ENCODE data around the gene SYT8. TPM values are rescaled to one million over a fixed set of nuclear protein-coding genes. Genes with fewer than 3 reads are reported as not detected.

Gene SYT8
- total and polyA plus RNA-seq, 5 experiments from 2014 or later: not detected

DNA sequence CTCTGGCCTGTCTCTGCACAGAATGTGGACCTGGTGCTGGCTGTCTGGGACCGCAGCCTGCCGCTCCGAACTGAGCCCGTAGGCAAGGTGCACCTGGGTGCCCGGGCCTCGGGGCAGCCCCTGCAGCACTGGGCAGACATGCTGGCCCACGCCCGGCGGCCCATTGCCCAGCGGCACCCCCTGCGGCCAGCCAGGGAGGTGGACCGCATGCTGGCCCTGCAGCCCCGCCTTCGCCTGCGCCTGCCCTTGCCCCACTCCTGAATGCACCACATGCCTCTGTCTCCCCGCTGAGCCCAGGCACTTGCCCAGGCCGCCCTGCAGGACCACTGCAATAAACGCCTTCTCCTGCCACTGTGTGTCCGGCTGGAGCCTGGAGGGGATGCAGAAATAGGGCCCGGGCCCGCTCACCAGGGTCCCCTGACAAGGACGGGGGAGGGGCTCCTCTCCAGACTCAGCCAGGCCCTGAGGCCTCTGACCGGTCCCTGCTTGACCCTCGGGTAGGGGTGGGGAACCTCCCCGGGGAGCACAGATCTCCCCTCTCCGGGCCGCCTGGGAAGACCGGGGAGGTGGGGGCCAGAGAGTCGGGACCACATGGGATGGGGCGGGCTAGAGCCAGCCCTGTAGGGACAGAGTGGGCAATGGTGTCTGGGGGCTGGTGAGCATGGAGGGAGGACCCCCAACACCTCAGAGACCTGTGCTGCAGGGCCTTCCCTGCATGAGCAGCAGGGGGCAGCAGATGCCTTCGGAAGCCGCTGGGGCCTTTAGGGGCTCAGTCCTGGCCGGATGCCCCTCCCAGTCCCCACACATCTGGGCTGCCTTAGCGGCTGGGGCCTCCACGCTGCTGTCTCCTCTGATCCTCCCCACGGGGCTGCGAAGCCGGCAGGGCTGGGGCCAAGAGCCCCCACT lies 2.6 kb downstream of the SYT8 start:
- H3K9me3 Mint-ChIP-seq: no peaks in the 10 kb centered on the region
- H3K4me1 Mint-ChIP-seq: peaks cover 2 to 13% (median 8%) of the 10 kb centered on the region in 4 donors
- H3K36me3 Mint-ChIP-seq: no peaks in the 10 kb centered on the region
- peaks cover 0 to 3% (median 0%) of the 10 kb centered on the region in 5 donors for H3K27me3 Mint-ChIP-seq
- peak overlapping the region in 1 of 10 donors; percentile 34 for H3K4me3 Mint-ChIP-seq
- ATAC-seq (peak; percentile 95 to 98), DNase-seq (peak; percentile 76 to 95 (median 86))
- POLR2A ChIA-PET: interaction anchor here (1.0 to 1.5 kb wide), 4 partner anchors 13 to 45 kb away, joined by 3 to 9 read pairs (median 4); no protein-coding TSS in a partner anchor
- H3K27ac Mint-ChIP-seq: peak overlapping the region in 2 of 10 donors; percentile 43 to 57

DNA sequence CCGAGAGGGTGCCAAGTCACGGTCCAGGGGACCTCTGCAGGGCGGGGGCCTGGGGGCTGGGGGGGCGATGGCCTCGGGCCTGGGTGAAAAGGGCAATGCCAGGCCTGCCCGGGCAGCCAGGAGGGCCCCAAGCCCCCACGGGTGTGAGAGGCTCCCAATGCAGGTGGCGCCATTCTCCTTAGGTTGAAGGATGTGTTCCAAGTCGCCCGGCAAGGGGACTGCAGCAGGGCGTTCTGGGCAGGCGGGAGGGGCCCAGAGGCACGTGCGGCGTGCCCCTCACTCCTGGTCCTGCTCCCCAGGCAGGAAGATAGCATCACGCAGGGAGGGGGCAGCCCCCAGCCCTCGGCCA lies 3.3 kb downstream of the SYT8 start:
- Mint-ChIP-seq H3K4me1 (peaks cover 4 to 14% (median 10%) of the 10 kb centered on the region in 4 donors), H3K9me3 (no peaks in the 10 kb centered on the region), H3K27me3 (no peaks in the 10 kb centered on the region), H3K36me3 (no peaks in the 10 kb centered on the region), H3K4me3 (peak overlapping the region in 1 of 10 donors; percentile 34), H3K27ac (peak overlapping the region in 1 of 10 donors; percentile 57)
- POLR2A ChIA-PET: interaction anchor here (1.0 to 2.0 kb wide), 5 partner anchors 13 to 110 kb away, joined by 3 to 8 read pairs (median 5); partner anchors contain the start of gene LSP1
- ATAC-seq: peak in 1 of 2 donors; percentile 43
- no peak for DNase-seq

DNA sequence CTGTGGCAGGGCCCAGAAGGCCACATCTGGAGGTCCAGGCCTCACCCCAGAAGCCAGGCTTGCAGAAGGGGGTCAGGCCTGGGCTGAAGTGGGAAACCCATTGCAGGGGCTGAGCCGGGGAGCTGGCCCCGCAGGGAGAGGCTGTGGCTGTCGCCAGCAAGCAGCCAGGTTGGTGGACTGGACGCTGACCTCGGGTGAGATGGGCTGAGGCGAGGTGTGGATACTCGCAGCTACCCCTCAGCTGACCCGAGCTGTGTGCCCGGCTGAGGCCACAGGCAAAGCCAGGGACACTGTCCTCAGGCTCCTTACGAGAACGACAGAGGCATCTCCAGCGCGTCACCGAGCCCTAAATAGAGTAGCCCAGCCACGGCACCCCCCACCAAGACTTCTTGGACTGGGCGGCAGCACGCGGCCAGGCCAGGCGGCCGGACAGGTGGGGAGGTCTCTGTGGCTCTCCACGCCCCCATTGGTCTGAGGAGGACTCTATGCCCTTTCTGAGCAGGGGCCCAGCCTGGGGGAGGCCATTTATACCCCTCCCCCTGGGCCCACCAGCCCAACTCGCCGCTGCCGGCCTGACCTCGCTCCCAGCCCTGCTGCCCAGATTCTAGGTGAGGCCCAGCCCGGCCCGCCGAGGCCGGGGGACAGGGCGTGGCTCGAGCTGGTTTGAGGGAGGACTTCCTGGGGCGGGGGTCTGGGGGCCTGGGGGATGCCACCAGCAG lies 3.8 kb downstream of the SYT8 start, which contains the start of gene TNNI2:
Gene TNNI2 (plus strand): TSS at position 556 of the 719 bp plus-strand sequence. CDS start 716 bp downstream, outside the sequence.
- POLR2A ChIA-PET: interaction anchor here (0.8 to 2.0 kb wide), 6 partner anchors 13 to 109 kb away, joined by 3 to 8 read pairs (median 4); partner anchors contain the start of gene LSP1
- peaks cover 9 to 20% (median 16%) of the 10 kb centered on the region in 4 donors for H3K4me1 Mint-ChIP-seq

DNA sequence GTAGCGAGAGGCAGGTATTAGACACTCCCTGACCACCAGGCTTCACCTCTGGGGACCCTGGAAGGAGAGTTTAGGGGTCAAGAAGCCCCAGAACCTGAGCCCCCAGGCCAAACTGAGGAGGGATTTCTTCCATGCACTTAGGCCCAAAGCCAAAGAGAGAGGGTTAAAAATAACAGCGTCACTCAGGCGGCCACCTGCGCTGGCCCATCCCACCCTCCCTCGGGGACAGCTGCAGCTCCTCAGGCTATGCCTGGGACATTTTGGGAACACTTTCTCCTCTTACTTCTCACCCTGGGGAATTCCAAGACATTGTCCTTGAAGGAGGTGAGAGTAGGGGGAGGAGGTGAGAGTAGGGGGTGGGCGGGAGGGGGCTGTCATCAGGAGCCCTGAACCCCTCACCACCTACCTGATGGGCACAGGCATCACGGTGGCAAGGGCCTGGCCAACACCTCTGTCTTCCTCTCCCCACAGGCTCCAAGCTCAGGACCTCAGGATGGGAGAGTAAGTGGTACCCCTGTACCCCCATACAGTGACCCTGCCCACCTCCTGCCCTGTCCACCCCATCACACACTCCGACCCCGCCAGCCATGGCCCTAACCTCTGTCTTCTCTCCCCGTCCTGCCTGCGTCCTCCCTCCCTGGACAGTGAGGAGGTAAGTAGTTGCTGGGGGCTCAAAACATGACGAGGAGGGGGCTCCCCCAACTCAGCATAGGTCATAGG lies 4.6 kb downstream of the SYT8 start:
- DNase-seq: no peak
- ATAC-seq: no peak
- Mint-ChIP-seq H3K27ac (peak overlapping the region in 4 of 10 donors; percentile 23 to 87 (median 66)), H3K27me3 (no peaks in the 10 kb centered on the region), H3K4me3 (peak overlapping the region in 3 of 10 donors; percentile 7 to 47 (median 14)), H3K36me3 (no peaks in the 10 kb centered on the region), H3K9me3 (no peaks in the 10 kb centered on the region), H3K4me1 (peaks cover 17 to 28% (median 23%) of the 10 kb centered on the region in 4 donors)
- POLR2A ChIA-PET: interaction anchor here (0.6 to 2.0 kb wide), 8 partner anchors 12 to 108 kb away, joined by 3 to 8 read pairs (median 4); partner anchors contain the start of gene LSP1

More for the DNA sequence above, 3.8 kb downstream of the SYT8 start, which contains the start of gene TNNI2:
- H3K36me3 Mint-ChIP-seq: no peaks in the 10 kb centered on the region
- no peaks in the 10 kb centered on the region for H3K9me3 Mint-ChIP-seq
- no peak for ATAC-seq
- peak within 1 kb of the TSS in 4 of 10 donors; percentile 53 to 87 (median 68) for H3K27ac Mint-ChIP-seq
- no peaks in the 10 kb centered on the region for H3K27me3 Mint-ChIP-seq
- peak in 1 of 10 donors; percentile 5 for DNase-seq
- peak within 1 kb of the TSS in 3 of 10 donors; percentile 14 to 47 (median 34) for H3K4me3 Mint-ChIP-seq

DNA sequence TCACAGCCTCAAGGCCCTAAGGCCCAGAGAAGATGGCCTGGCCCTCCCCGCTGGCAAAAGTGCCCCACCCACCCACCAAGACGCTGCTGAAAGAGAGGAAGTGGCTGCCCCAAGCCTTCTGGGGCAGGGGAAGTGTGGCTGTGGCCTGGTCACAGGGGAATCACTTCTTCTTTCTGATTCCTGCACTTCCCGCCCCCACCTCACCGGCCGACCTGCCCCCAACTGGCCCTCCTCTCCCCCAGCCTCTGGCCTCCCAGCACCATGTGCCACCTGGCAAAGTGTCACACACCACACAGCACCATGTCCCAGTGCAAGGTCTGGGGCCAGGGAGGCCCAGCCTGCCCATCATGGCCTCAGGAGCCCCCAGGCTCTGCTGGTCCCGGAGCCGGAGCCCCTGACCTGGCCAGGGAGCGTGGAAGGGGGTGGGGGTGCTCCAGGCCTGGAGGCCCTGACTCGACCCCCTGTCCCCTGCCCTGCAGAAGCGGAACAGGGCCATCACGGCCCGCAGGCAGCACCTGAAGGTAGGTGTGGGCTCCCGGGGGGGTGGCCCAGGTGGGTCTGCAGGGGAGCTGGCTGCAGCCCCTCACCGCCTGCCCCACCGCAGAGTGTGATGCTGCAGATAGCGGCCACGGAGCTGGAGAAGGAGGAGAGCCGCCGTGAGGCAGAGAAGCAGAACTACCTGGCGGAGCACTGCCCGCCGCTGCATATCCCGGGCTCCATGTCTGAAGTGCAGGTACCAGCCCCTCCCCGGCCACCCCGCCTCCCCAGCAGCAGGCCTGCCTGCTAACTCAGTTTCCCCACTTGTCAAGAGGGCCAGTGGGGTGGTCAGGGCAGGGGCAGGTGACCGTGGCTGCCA lies 5.4 kb downstream of the SYT8 start:
- peak overlapping the region in 5 of 10 donors; percentile 23 to 87 (median 53) for H3K27ac Mint-ChIP-seq
- POLR2A ChIA-PET: interaction anchor here (0.8 to 3.5 kb wide), 6 partner anchors 9 to 51 kb away, joined by 3 to 14 read pairs (median 4); partner anchors contain the start of gene LSP1

DNA sequence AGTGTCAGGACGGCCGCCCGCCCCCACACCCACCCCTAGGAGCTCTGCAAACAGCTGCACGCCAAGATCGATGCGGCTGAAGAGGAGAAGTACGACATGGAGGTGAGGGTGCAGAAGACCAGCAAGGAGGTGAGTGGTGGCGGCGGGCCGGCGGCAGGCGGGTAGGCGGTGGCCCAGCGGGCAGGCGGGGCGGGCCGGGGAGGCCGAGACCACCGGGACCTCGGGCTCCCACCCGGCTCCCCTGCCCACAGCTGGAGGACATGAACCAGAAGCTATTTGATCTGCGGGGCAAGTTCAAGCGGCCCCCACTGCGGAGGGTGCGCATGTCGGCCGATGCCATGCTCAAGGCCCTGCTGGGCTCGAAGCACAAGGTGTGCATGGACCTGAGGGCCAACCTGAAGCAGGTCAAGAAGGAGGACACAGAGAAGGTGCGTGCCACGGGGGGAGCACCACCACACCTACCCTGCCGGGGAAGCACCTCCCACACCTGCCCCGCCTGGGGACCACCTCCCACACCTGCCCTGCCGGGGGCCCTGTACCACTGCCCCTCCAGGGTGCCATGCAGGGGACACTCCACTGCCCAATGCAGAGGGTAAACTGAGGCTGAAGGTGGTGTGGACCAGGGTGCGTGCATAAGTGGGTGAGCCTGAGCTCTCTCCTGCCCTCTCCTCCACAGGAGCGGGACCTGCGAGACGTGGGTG lies 6.1 kb downstream of the SYT8 start:
- DNase-seq (peak in 1 of 10 donors; percentile 3), ATAC-seq (no peak)
- Mint-ChIP-seq H3K36me3 (no peaks in the 10 kb centered on the region), H3K27ac (peak overlapping the region in 1 of 10 donors; percentile 46), H3K4me1 (peaks cover 31 to 43% (median 39%) of the 10 kb centered on the region in 4 donors), H3K4me3 (no peak overlapping the region), H3K27me3 (no peaks in the 10 kb centered on the region), H3K9me3 (no peaks in the 10 kb centered on the region)
- POLR2A ChIA-PET: interaction anchor here (0.8 to 3.5 kb wide), 4 partner anchors 8 to 42 kb away, joined by 3 to 14 read pairs (median 4); partner anchors contain the start of gene LSP1

More for the DNA sequence above, 5.4 kb downstream of the SYT8 start:
- Mint-ChIP-seq H3K9me3 (no peaks in the 10 kb centered on the region), H3K36me3 (no peaks in the 10 kb centered on the region), H3K4me3 (peak overlapping the region in 3 of 10 donors; percentile 7 to 47 (median 14)), H3K4me1 (peaks cover 25 to 35% (median 31%) of the 10 kb centered on the region in 4 donors), H3K27me3 (no peaks in the 10 kb centered on the region)
- ATAC-seq (no peak), DNase-seq (peak in 1 of 10 donors; percentile 10)

DNA sequence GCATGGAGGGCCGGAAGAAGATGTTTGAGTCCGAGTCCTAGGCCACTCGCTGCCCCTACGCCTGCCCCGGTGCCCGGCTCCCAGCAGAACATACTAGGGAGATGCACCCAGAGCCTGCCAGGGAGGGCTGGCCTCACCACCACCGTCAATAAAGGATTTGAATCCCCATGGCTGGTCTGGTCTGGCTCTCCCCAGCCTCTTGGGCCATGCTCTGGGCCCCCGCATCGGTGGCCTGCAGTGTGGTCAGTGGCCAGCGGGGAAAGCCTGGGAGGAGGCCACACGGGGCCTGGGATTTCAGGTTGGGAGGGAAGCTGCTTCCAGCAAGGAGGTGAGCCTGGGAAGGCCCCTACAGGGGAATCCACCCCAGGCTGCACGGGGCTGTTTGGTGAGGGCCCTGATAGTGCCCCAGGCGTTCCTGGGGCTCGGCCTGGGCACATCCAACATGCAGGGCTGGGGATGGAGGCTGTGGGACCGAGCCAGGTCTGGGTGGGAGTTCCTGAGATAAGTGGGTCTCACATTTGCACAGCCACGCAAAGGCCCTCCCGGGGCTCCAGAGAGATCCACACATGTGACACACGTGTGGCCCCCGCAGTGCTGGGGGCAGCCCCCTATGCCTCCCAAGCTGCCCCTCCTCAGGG lies 6.8 kb downstream of the SYT8 start:
- peaks cover 34 to 50% (median 46%) of the 10 kb centered on the region in 4 donors for H3K4me1 Mint-ChIP-seq
- no peaks in the 10 kb centered on the region for H3K27me3 Mint-ChIP-seq
- POLR2A ChIA-PET: interaction anchor here (0.6 to 3.5 kb wide), 4 partner anchors 11 to 960 kb away, joined by 3 to 14 read pairs (median 4); partner anchors contain the start of gene LSP1
- ATAC-seq (no peak), DNase-seq (peak in 1 of 10 donors; percentile 4)
- no peaks in the 10 kb centered on the region for H3K36me3 Mint-ChIP-seq
- H3K27ac Mint-ChIP-seq: no peak overlapping the region
- no peaks in the 10 kb centered on the region for H3K9me3 Mint-ChIP-seq
- no peak overlapping the region for H3K4me3 Mint-ChIP-seq

DNA sequence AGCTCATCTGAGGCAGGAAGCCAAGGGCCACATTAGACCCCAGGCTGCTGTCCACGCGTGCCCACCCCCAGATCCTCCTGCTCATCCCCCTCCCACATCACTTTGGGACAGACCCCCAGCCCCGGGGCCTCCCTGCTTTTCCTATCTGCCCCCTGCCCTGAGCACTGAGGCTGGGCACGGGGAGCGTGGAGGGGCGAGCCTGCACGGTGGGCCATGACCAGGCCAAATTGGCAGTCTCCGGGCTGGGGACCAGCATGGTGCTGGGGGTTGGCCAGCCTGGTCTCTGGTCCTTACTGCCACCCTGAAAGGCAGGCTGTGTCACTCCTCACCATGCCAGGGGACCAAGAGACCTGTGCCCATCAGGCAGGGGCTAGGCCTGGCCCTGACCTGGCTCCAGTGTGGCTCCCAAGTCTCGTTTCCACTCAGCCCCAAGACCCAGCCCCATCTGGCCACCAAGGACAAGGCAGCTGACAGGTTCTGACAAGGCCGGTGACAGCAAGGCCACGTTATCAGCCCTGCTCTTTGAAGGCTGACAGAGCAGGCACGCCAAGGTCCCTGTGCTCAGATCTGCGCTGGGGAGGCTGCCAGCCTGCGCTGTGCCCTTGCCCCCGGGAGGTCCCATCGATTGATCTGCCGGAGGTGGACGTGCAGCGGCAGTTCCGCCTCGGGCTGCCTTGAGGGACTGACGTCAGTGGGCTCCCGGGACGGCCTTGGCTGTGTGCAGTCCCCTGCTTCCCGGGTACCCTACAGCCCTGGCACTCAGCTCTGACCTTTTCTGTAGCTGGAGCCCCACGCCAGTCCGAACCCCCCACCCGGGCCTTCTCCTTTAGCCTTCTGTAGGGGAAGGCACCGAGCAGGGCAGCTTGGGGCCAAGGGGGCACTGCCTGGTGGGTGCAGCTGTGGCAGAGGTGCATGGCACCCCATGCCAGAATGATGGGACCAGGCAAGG lies 7.6 kb downstream of the SYT8 start:
- H3K36me3 Mint-ChIP-seq: no peaks in the 10 kb centered on the region
- POLR2A ChIA-PET: interaction anchor here (0.6 to 3.5 kb wide), 4 partner anchors 9 to 961 kb away, joined by 3 to 14 read pairs (median 6); partner anchors contain the start of genes LSP1 and PRR33
- H3K27me3 Mint-ChIP-seq: no peaks in the 10 kb centered on the region
- ATAC-seq (no peak), DNase-seq (peak in 1 of 10 donors; percentile 1)
- H3K4me1 Mint-ChIP-seq: peaks cover 35 to 56% (median 53%) of the 10 kb centered on the region in 4 donors
- no peaks in the 10 kb centered on the region for H3K9me3 Mint-ChIP-seq
- peak overlapping the region in 4 of 10 donors; percentile 30 to 94 (median 58) for H3K4me3 Mint-ChIP-seq
- peak overlapping the region in 1 of 10 donors; percentile 94 for H3K27ac Mint-ChIP-seq

DNA sequence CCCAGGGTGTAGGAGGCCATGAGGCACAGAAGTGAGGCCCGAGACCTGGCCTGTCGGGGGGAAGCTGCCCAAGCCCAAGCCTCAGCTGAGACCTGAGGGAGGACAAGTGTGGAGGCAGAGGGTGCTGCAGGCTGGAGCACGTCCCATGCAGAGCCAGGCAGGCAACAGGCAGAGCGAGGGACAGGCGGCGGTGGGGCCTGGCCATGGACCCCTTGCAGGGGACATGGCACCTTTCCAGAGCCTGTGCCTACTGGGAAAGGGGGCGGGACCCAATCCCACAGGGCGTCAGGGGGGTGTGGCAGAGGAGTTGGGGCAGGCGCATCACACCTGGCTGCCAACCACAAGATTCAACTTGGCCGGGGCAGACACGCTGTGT lies 8.3 kb downstream of the SYT8 start:
- POLR2A ChIA-PET: interaction anchor here (1.0 to 3.5 kb wide), 3 partner anchors 8 to 47 kb away, joined by 3 to 14 read pairs (median 8); partner anchors contain the start of genes LSP1 and PRR33
- Mint-ChIP-seq H3K36me3 (no peaks in the 10 kb centered on the region), H3K27me3 (no peaks in the 10 kb centered on the region), H3K27ac (peak overlapping the region in 6 of 10 donors; percentile 22 to 98 (median 71)), H3K4me3 (peak overlapping the region in 6 of 10 donors; percentile 13 to 94 (median 79)), H3K9me3 (no peaks in the 10 kb centered on the region), H3K4me1 (peaks cover 35 to 57% (median 55%) of the 10 kb centered on the region in 4 donors)
- ATAC-seq (no peak), DNase-seq (no peak)

All from naive thymus-derived CD8-positive, alpha-beta T cell (primary cell).